ENCODE measurements around the gene FBN3.

Gene FBN3

GRCh38 chr19:8022275-8022674 lies 127.1 kb downstream of the FBN3 start:
- POLR2A ChIA-PET = no interaction called here
- CTCF ChIA-PET = no interaction called here
- no peak for DNase-seq (ENCODE audit: extremely low spot score)
- TF ChIP-seq CTCF (IDR thresholded peaks at IDR 0.05; ENCODE audit: control extremely low read depth, extremely low read depth, low read depth, missing control alignments) = no peak

- no peak for DNase-seq (ENCODE audit: extremely low spot score)
- TF ChIP-seq CTCF (IDR thresholded peaks at IDR 0.05; ENCODE audit: control extremely low read depth, extremely low read depth, low read depth, missing control alignments) = no peak
- POLR2A ChIA-PET = no interaction called here
- CTCF ChIA-PET = no interaction called here
Measured at GRCh38 chr19:8021374-8021773, 128.0 kb downstream of the FBN3 start.

- POLR2A ChIA-PET = no interaction called here
- CTCF ChIA-PET = no interaction called here
Measured at GRCh38 chr19:8020681-8021080, 128.7 kb downstream of the FBN3 start.

GRCh38 chr19:8017808-8018207 lies 131.6 kb downstream of the FBN3 start:
- peak; percentile 66 for TF ChIP-seq CTCF (IDR thresholded peaks at IDR 0.05; ENCODE audit: control extremely low read depth, extremely low read depth, low read depth, missing control alignments)
- CTCF ChIA-PET = interaction anchor here (1.0 to 2.9 kb wide), 4 partner anchors 8 to 23 kb away, joined by 3 to 11 read pairs (median 4); no protein-coding TSS in a partner anchor
- POLR2A ChIA-PET = no interaction called here
- DNase-seq (ENCODE audit: extremely low spot score) = peak; percentile 75

More at GRCh38 chr19:8020681-8021080, 128.7 kb downstream of the FBN3 start:
- TF ChIP-seq CTCF (IDR thresholded peaks at IDR 0.05; ENCODE audit: control extremely low read depth, extremely low read depth, low read depth, missing control alignments) = no peak
- no peak for DNase-seq (ENCODE audit: extremely low spot score)

All from GM10248 (cell line).